Thyroid gland (tissue), 4 donors: ENCODE results near the gene HACL1.

Experiments used
- CTCF ChIP-seq, 6 experiments: fragments of 200-600 bp in 3 of 6; fragments of 450-650 bp in 3 of 6; sonication (generic) in 3 of 6; IDR thresholded peaks; one replicate each; pipeline ENCODE4 v1.5.1; 2016 to 2019; ENCODE audit warnings: antibody characterized with exemption in 6 of 6, mild to moderate bottlenecking in 2 of 6, inconsistent platforms in 1 of 6, moderate library complexity in 1 of 6
- POLR2A ChIP-seq, 2 donors: fragments of 450-650 bp; IDR thresholded peaks; one replicate each; pipeline ENCODE4 v1.6.1; 2017; ENCODE audit warnings: antibody characterized with exemption in 2 of 2, mild to moderate bottlenecking in 2 of 2, moderate library complexity in 1 of 2

GRCh38 chr3:15576475-15576874 lies 24.9 kb downstream of the HACL1 start:
- TF ChIP-seq CTCF (IDR thresholded peaks at IDR 0.05) (no peak), POLR2A (IDR thresholded peaks at IDR 0.05) (no peak)
